HFFc6 (cell line): ENCODE data around the gene EPSTI1. TPM values are rescaled to one million over a fixed set of nuclear protein-coding genes. Genes with fewer than 3 reads are reported as not detected.

Source experiments
- DNase-seq: peaks from one replicate; pipeline ENCODE4 v3.0.0-alpha.2; 2018
- H3K27ac Mint-ChIP-seq: 2 replicates; pipeline ENCODE4 v1.8.0; 2020; ENCODE audit warnings: mild to moderate bottlenecking, mixed read lengths
- H3K27me3 Mint-ChIP-seq: 2 replicates; pipeline ENCODE4 v1.8.0; 2021; ENCODE audit warnings: mild to moderate bottlenecking, moderate library complexity, mixed read lengths; ENCODE audit not compliant: insufficient read depth
- H3K36me3 Mint-ChIP-seq: 2 replicates; pipeline ENCODE4 v1.8.0; 2021; ENCODE audit warnings: low read depth, mixed read lengths
- H3K4me1 Mint-ChIP-seq: 2 replicates; pipeline ENCODE4 v1.8.0; 2020; ENCODE audit warnings: low read depth, mixed read lengths
- H3K4me3 Mint-ChIP-seq: 2 replicates; pipeline ENCODE4 v1.8.0; 2020; ENCODE audit warnings: mild to moderate bottlenecking, moderate library complexity, mixed read lengths
- H3K9me3 Mint-ChIP-seq: 2 replicates; pipeline ENCODE4 v1.8.0; 2020; ENCODE audit warnings: mild to moderate bottlenecking, mixed read lengths
- CTCF ChIP-seq: fragments of 200-600 bp; sonication (generic); IDR thresholded peaks from 2 replicates; pipeline ENCODE4 v1.5.0; 2021; ENCODE audit warnings: antibody characterized with exemption, mild to moderate bottlenecking
- total RNA-seq, 6 experiments: library from RNA; stranded (reverse); fragmentation: NEBNext Ultra II Directional; extraction: Animal tissue kit (Norgen Biotek cat#: 25700); gene quantifications; 2 replicates in 1 of 6; 3 replicates in 5 of 6; pipeline ENCODE4 v1.2.3, GENCODE V29; 2021

EPSTI1 gene
- total RNA-seq, 6 experiments from 2014 or later: 0.76 to 2.3 (median 1.3) TPM

GRCh38 chr13:42924344-42924743 lies 67.7 kb downstream of the EPSTI1 start:
- Mint-ChIP-seq H3K27me3 (peaks cover 6% of the 10 kb centered on the region), H3K36me3 (no peaks in the 10 kb centered on the region)
- DNase-seq: no peak

GRCh38 chr13:42907745-42908144 lies 84.3 kb downstream of the EPSTI1 start:
- Mint-ChIP-seq H3K4me1 (no peaks in the 10 kb centered on the region), H3K36me3 (no peaks in the 10 kb centered on the region), H3K27ac (no peak overlapping the region), H3K9me3 (no peaks in the 10 kb centered on the region), H3K27me3 (peaks cover 2% of the 10 kb centered on the region; the same call in 1 of the 2 replicates), H3K4me3 (no peak overlapping the region)
- no peak for TF ChIP-seq CTCF
- DNase-seq: no peak

More at GRCh38 chr13:42924344-42924743, 67.7 kb downstream of the EPSTI1 start:
- Mint-ChIP-seq H3K4me1 (no peaks in the 10 kb centered on the region), H3K9me3 (no peaks in the 10 kb centered on the region), H3K4me3 (no peak overlapping the region), H3K27ac (no peak overlapping the region)
- TF ChIP-seq CTCF: no peak

GRCh38 chr13:42906257-42906656 lies 85.8 kb downstream of the EPSTI1 start:
- TF ChIP-seq CTCF: no peak
- no peaks in the 10 kb centered on the region for H3K9me3 Mint-ChIP-seq
- no peak overlapping the region for H3K27ac Mint-ChIP-seq
- no peaks in the 10 kb centered on the region for H3K36me3 Mint-ChIP-seq
- DNase-seq: no peak
- no peaks in the 10 kb centered on the region for H3K4me1 Mint-ChIP-seq
- H3K4me3 Mint-ChIP-seq: no peak overlapping the region
- H3K27me3 Mint-ChIP-seq: peaks cover 2% of the 10 kb centered on the region; the same call in 1 of the 2 replicates

- Mint-ChIP-seq H3K4me3 (no peak overlapping the region), H3K9me3 (no peaks in the 10 kb centered on the region), H3K4me1 (no peaks in the 10 kb centered on the region)
These were observed 86.5 kb downstream of the EPSTI1 start for GRCh38 chr13:42905579-42905978.

GRCh38 chr13:42899266-42899665 lies 92.8 kb downstream of the EPSTI1 start:
- Mint-ChIP-seq H3K27ac (no peak overlapping the region), H3K9me3 (no peaks in the 10 kb centered on the region), H3K36me3 (no peaks in the 10 kb centered on the region), H3K4me1 (no peaks in the 10 kb centered on the region), H3K27me3 (no peaks in the 10 kb centered on the region; the same call in 1 of the 2 replicates), H3K4me3 (no peak overlapping the region)
- DNase-seq: no peak
- TF ChIP-seq CTCF: no peak

More at GRCh38 chr13:42905579-42905978, 86.5 kb downstream of the EPSTI1 start:
- Mint-ChIP-seq H3K36me3 (no peaks in the 10 kb centered on the region), H3K27me3 (peaks cover 2% of the 10 kb centered on the region; the same call in 1 of the 2 replicates), H3K27ac (no peak overlapping the region)
- DNase-seq: no peak
- TF ChIP-seq CTCF: no peak

- H3K27me3 Mint-ChIP-seq: no peaks in the 10 kb centered on the region; the same call in 1 of the 2 replicates
- no peak for TF ChIP-seq CTCF
- H3K9me3 Mint-ChIP-seq: no peaks in the 10 kb centered on the region
- no peak overlapping the region for H3K27ac Mint-ChIP-seq
- no peaks in the 10 kb centered on the region for H3K36me3 Mint-ChIP-seq
- H3K4me1 Mint-ChIP-seq: no peaks in the 10 kb centered on the region
- H3K4me3 Mint-ChIP-seq: no peak overlapping the region
- DNase-seq: no peak
These were observed 96.3 kb downstream of the EPSTI1 start for GRCh38 chr13:42895776-42896175.
